Astrocyte (in vitro differentiated cells and primary cell): ENCODE measurements around the gene MOV10L1.

ENCODE experiments used
- CTCF ChIP-seq: IDR thresholded peaks from 2 replicates; pipeline ENCODE4 v1.5.1; 2011; ENCODE audit warnings: low read depth, mild to moderate bottlenecking, inconsistent platforms, low read length, moderate library complexity; ENCODE audit not compliant: insufficient read depth
- EZH2 ChIP-seq: IDR thresholded peaks from 2 replicates; pipeline ENCODE4 v1.6.1; 2012; ENCODE audit warnings: mild to moderate bottlenecking, low read length, inconsistent platforms; ENCODE audit not compliant: insufficient read depth

- TF ChIP-seq CTCF (no peak), EZH2 (no peak)
Observed at GRCh38 chr22:50086526-50086925, 3.3 kb upstream of the MOV10L1 start.
